Rectal smooth muscle tissue (tissue), 1 donor: Measurements from ENCODE around the gene GLRA1.
"Not testable (repeated sequence)": the region's sequence is repeated elsewhere in the genome, so short reads cannot be mapped to it uniquely, and the experiment has no call there.

ENCODE experiments used
- H3K27ac ChIP-seq: one replicate; pipeline ENCODE4 v1.7.0; 2013; ENCODE audit warnings: low read depth, low read length, inconsistent platforms
- H3K27me3 ChIP-seq: one replicate; pipeline ENCODE4 v1.7.0; 2013; ENCODE audit warnings: low read length; ENCODE audit not compliant: control insufficient read depth, insufficient read depth
- H3K36me3 ChIP-seq: one replicate; pipeline ENCODE4 v1.7.0; 2013; ENCODE audit warnings: low read length; ENCODE audit not compliant: control insufficient read depth, insufficient read depth
- H3K4me1 ChIP-seq: one replicate; pipeline ENCODE4 v1.7.0; 2013; ENCODE audit warnings: low read length; ENCODE audit not compliant: control insufficient read depth, insufficient read depth
- H3K4me3 ChIP-seq: one replicate; pipeline ENCODE4 v1.7.0; 2013; ENCODE audit warnings: low read length
- H3K9ac ChIP-seq: one replicate; pipeline ENCODE4 v1.7.0; 2013; ENCODE audit warnings: low read length

Gene GLRA1

GRCh38 chr5:151895660-151896030, 29.0 kb downstream of the GLRA1 start:
- Histone ChIP-seq H3K27ac (no peak overlapping the region), H3K4me3 (no peak overlapping the region)

GRCh38 chr5:151893485-151893884, 31.2 kb downstream of the GLRA1 start:
- H3K4me3 ChIP-seq, H3K27ac ChIP-seq, H3K36me3 ChIP-seq, H3K4me1 ChIP-seq, H3K27me3 ChIP-seq, H3K9ac ChIP-seq: not testable (repeated sequence)

More at GRCh38 chr5:151895660-151896030, 29.0 kb downstream of the GLRA1 start:
- no peaks in the 10 kb centered on the region for H3K4me1 ChIP-seq
- no peaks in the 10 kb centered on the region for H3K36me3 ChIP-seq
- no peaks in the 10 kb centered on the region for H3K27me3 ChIP-seq
- no peak overlapping the region for H3K9ac ChIP-seq

GRCh38 chr5:151892393-151892792, 32.3 kb downstream of the GLRA1 start:
- Histone ChIP-seq H3K36me3 (no peaks in the 10 kb centered on the region), H3K4me1 (no peaks in the 10 kb centered on the region), H3K4me3 (no peak overlapping the region), H3K27me3 (no peaks in the 10 kb centered on the region), H3K9ac (no peak overlapping the region), H3K27ac (no peak overlapping the region)

- Histone ChIP-seq H3K4me3 (no peak overlapping the region), H3K4me1 (no peaks in the 10 kb centered on the region), H3K9ac (no peak overlapping the region)
These were observed 34.4 kb downstream of the GLRA1 start for GRCh38 chr5:151890299-151890698.

GRCh38 chr5:151889614-151890013, 35.0 kb downstream of the GLRA1 start:
- H3K27ac ChIP-seq, result no peak overlapping the region
- H3K4me3 ChIP-seq, result no peak overlapping the region
- no peak overlapping the region for H3K9ac ChIP-seq
- no peaks in the 10 kb centered on the region for H3K4me1 ChIP-seq
- H3K27me3 ChIP-seq, result no peaks in the 10 kb centered on the region
- H3K36me3 ChIP-seq, result no peaks in the 10 kb centered on the region

More at GRCh38 chr5:151890299-151890698, 34.4 kb downstream of the GLRA1 start:
- H3K27me3 ChIP-seq, result no peaks in the 10 kb centered on the region
- no peak overlapping the region for H3K27ac ChIP-seq
- no peaks in the 10 kb centered on the region for H3K36me3 ChIP-seq

GRCh38 chr5:151886546-151887275, 37.9 kb downstream of the GLRA1 start:
- H3K4me1 ChIP-seq, result no peaks in the 10 kb centered on the region
- H3K27ac ChIP-seq, result no peak overlapping the region
- no peak overlapping the region for H3K4me3 ChIP-seq
- H3K36me3 ChIP-seq, result no peaks in the 10 kb centered on the region
- H3K27me3 ChIP-seq, result no peaks in the 10 kb centered on the region
- no peak overlapping the region for H3K9ac ChIP-seq

DNA sequence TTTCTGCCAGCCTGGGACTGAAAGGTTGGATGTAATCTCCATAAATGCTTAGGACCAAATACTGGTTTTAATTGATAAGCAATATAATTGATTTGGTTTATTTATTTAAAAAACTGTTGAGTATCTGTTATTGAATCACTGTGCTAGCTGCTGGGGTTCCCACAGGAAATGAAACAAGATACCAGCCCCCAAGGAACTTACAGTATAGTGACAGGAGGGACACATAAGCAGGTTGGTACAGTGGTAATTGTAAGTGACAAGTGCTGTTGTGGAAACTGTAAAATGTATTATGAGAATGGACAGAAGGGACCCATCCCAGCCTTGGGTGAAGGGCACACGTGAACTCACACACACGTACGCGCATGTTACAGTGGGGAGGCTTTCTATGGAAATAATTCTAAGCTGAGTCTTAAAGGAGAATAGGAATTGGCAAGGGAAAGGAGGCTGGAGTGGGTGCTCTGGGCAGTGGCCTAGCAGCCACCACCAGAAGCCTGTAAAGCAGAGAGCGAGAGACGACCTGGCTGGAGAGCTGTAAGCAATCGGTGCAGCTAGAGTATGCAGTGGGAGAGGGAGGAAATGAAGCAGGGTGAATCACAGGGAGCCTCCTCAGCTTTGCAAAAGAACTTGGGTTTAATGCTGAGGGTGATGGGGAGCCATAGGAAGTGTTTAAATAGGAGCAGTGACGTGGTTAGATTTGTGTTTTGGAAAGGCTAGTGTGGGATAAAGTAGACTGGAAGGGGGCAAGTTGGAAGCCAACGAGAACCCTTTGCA, 39.3 kb downstream of the GLRA1 start:
- no peaks in the 10 kb centered on the region for H3K27me3 ChIP-seq
- H3K9ac ChIP-seq, result no peak overlapping the region
- H3K27ac ChIP-seq, result no peak overlapping the region
- no peaks in the 10 kb centered on the region for H3K36me3 ChIP-seq
- H3K4me1 ChIP-seq, result no peaks in the 10 kb centered on the region
- no peak overlapping the region for H3K4me3 ChIP-seq

- Histone ChIP-seq H3K4me1 (no peaks in the 10 kb centered on the region), H3K9ac (no peak overlapping the region), H3K36me3 (no peaks in the 10 kb centered on the region), H3K4me3 (no peak overlapping the region), H3K27ac (no peak overlapping the region), H3K27me3 (no peaks in the 10 kb centered on the region)
These were observed 42.9 kb downstream of the GLRA1 start for GRCh38 chr5:151881621-151882225.

GRCh38 chr5:151880324-151880723, 44.3 kb downstream of the GLRA1 start:
- Histone ChIP-seq H3K4me3 (no peak overlapping the region), H3K9ac (no peak overlapping the region), H3K27ac (no peak overlapping the region), H3K27me3 (no peaks in the 10 kb centered on the region), H3K36me3 (no peaks in the 10 kb centered on the region), H3K4me1 (no peaks in the 10 kb centered on the region)

GRCh38 chr5:151873701-151874100, 51.0 kb downstream of the GLRA1 start:
- no peaks in the 10 kb centered on the region for H3K36me3 ChIP-seq
- H3K27ac ChIP-seq, result no peak overlapping the region
- no peak overlapping the region for H3K4me3 ChIP-seq
- H3K4me1 ChIP-seq, result no peaks in the 10 kb centered on the region
- H3K9ac ChIP-seq, result no peak overlapping the region
- no peaks in the 10 kb centered on the region for H3K27me3 ChIP-seq

DNA sequence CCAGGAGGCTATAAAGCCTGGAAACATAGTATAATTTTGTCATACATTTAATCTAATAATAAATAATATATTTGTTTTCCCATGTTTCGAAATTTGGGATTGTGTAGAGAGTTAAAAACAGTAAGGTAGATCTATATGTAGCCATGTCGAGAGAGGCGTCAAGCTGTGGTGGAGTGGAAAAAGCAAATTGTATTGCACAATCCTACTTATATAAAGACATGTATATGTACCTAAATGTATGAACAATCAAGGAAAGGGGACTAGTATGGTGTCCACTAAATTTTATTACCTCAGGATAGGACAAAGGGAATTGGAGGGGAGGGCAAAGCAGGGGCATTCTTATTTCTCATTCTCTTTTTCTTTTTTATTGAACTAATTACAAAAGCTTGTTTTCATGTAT, 52.0 kb downstream of the GLRA1 start:
- Histone ChIP-seq H3K4me1 (no peaks in the 10 kb centered on the region), H3K36me3 (no peaks in the 10 kb centered on the region), H3K27me3 (no peaks in the 10 kb centered on the region), H3K9ac (no peak overlapping the region), H3K4me3 (no peak overlapping the region), H3K27ac (no peak overlapping the region)

DNA sequence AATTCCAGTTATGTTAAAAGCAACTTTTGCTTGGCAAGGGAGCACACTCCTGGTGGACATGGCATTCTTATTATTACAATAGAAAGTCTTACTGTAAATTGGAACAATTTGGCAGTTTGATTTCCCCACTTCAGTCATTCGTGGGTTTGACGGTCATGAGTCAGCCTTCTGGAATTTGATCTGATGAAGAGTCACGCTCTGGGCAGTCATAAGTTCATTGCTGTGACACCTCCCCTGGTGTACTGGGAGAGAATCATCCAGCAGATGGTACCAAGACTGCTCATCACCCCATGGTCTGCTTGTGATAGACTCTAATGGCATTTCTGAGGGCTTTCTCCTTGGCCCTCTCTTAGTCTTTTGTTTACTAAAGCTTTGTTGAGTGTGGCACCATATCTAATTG, 53.8 kb downstream of the GLRA1 start:
- Histone ChIP-seq H3K27me3 (no peaks in the 10 kb centered on the region), H3K9ac (no peak overlapping the region), H3K27ac (no peak overlapping the region), H3K4me1 (no peaks in the 10 kb centered on the region), H3K4me3 (no peak overlapping the region), H3K36me3 (no peaks in the 10 kb centered on the region)
